ENCODE measurements around the gene FFAR4. TPM values are rescaled to one million over a fixed set of nuclear protein-coding genes. Genes with fewer than 3 reads are reported as not detected.

The FFAR4 gene
- total RNA-seq, 1 donor from 2014 or later = 0.31 TPM

DNA sequence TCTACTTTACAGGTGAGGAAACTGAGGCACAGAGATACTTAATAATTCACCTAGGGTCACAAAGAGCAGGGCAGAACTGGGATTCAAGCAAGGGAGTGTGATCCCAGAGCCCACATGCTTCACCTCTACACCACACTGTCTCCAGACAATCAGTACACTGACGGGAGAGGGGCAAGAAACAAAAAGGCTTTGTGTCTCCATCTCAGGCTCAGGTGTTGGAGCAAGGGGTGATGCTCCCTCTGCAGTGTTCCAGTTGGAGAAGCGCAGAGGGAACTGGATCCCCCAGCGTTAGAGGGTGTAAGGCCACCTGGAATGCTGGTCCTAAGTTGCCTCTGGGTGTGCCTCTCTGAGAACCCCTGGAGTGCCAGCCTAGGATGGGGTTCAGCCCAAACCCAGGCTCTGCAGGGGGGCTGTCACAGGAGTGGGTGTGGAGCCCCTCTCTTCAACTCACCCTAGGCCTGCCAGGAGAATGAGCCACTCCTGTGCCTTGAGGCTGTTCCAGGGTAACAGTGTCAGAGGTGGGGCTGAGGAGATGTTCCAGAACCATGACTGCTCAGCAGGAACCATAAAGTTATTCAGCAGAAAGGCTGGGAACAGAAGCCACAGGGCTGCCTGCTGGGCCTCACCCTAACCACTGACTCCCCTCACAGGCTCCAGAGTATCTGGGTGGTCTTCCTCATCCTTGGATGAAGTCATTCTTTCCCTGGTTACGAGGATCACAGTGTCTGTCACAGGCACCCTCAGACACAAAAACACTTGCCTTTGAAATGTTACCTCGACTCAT lies 29.1 kb downstream of the FFAR4 start:
- no peak for DNase-seq (ENCODE audit: low spot score)
- intact Hi-C loops (cut with DNase I) = no loop called here
- ATAC-seq = peak; percentile 46

GRCh38 chr10:93596539-93596938 lies 30.1 kb downstream of the FFAR4 start:
- intact Hi-C loops (cut with DNase I) = no loop called here
- ATAC-seq (no peak), DNase-seq (ENCODE audit: low spot score) (no peak)

DNA sequence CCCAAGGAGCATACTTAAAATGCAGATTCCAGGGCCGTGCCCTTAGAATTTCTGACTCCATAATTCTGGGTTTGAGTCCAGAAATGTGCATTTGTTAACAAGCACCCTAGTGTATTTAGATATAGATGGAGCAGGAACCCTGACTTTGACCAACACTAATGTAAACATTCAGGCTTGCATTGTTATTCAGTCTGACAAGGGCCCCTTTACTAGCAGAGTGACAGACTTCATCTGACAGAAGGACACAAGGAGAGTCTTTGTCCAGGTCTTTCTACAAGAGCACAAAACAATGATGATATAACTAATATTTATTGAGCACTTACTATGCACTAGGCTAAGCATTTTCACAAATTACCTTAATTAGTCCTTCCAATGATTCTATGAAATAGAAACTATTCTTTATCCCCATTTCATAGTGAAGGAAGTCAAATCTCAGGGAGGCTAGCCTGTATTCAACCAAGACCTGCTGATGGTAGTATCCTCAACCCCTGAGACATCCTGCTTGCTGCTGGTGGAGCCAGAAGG lies 30.7 kb downstream of the FFAR4 start:
- ATAC-seq = no peak
- intact Hi-C loops (cut with DNase I) = no loop called here
- no peak for DNase-seq (ENCODE audit: low spot score)

DNA sequence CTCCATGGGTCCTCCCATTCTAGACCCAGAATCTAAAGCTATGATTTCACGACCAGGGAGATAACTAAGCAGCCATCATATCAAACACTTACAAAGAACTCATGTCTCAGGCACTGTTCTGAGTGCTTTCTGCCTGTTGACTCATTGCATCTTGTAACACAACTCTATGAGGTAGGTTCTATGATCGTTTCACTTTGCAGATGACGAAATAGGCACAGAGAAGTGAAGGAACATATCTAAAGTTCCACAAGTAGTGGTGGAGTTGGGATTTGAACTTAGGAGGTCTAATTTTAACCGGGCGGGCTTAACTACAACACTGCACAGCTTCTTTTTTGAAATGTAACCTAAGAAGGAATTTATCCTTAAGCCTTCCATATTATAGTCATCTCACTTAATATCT lies 31.7 kb downstream of the FFAR4 start:
- intact Hi-C loops (cut with DNase I) = no loop called here
- ATAC-seq (no peak), DNase-seq (ENCODE audit: low spot score) (no peak)

GRCh38 chr10:93599335-93599734 lies 32.9 kb downstream of the FFAR4 start:
- DNase-seq (ENCODE audit: low spot score) = no peak
- intact Hi-C loops (cut with DNase I) = no loop called here

GRCh38 chr10:93599778-93600177 lies 33.3 kb downstream of the FFAR4 start:
- peak; percentile 11 for ATAC-seq
- intact Hi-C loops (cut with DNase I) = no loop called here
- no peak for DNase-seq (ENCODE audit: low spot score)

More at GRCh38 chr10:93599335-93599734, 32.9 kb downstream of the FFAR4 start:
- no peak for ATAC-seq

- ATAC-seq = peak; percentile 64
- intact Hi-C loops (cut with DNase I) = no loop called here
- DNase-seq (ENCODE audit: low spot score) = no peak
These were observed 34.1 kb downstream of the FFAR4 start for GRCh38 chr10:93600446-93601145.

DNA sequence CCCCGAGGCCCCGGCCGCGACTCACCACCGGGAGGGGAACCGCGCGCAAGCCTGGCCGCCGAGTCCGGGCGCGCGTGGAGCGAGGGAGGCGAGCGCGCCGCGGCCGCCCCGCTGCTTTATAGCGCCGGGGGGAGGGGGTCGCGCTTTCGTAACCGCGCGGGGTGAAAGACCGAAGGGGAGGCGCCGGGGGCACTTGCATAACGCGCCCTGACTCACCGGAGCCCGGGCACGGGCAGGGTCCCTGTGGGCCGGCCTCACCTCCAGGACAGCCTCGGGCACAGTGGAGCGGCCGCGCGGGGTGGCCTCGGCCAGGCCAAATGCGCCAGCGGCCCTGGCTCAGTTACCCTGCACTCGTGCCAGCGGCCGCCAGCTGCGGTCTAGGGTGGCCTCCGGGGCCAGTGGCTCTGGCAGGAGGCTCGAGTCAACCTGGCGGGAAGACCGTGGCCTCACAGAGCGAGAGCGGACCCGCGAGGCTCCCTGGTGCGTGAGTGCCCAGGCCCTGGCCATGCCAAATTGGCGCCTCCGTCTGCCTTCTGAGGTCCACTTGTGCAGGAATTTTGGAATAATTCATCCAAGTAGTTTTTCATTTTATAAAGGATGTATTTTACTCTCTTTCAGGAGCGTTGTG lies 34.8 kb downstream of the FFAR4 start, which contains the start of gene RBP4:
RBP4 (minus strand) TSS at position 90 of the 628 bp plus-strand sequence. CDS start 207 bp downstream, outside the sequence.
- ATAC-seq = peak; percentile 69
- no peak for DNase-seq (ENCODE audit: low spot score)
- intact Hi-C loops (cut with DNase I) = no loop called here

- DNase-seq (ENCODE audit: low spot score) = no peak
- intact Hi-C loops (cut with DNase I) = no loop called here
These were observed 35.3 kb downstream of the FFAR4 start for GRCh38 chr10:93601774-93602162.

DNA sequence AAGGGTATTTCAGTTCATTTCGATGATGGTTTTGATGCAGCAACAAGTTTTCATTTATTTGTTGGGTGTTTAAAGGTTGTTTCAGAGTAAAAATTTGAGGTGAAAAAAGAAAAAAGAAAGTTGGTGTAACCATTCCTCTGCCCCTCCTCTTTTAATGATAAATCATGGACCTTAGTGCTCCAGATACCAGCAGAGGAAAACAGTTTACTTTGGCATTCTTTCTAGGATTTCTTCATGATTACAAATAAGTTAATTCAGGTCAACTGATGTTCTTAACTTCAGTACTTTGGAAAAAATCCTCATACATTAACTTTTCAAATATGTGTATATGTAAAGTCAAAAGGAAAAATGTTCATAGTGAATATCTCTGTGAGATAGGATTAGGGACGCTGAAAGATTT lies 36.6 kb downstream of the FFAR4 start:
- no peak for DNase-seq (ENCODE audit: low spot score)
- ATAC-seq = no peak
- intact Hi-C loops (cut with DNase I) = no loop called here

More at GRCh38 chr10:93601774-93602162, 35.3 kb downstream of the FFAR4 start:
- ATAC-seq = no peak

DNA sequence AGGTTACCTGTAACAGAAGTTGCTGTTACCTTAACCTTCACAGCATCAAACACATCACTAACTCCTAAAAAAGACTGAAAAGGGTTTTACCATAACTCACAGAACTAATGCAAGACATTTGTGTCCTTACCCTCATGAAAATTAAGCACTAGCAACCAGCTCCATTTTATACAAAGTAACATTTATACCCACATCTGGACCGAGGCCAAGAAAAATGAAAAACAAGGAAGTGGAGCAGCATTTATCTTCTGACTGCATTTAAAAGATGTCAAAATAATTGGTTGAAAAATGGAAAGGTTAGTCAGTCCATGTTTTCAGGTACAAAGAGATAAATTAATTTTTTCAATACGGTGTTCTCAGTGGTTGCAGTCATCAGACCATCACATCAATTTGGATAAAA lies 37.7 kb downstream of the FFAR4 start:
- no peak for ATAC-seq
- no peak for DNase-seq (ENCODE audit: low spot score)

DNA sequence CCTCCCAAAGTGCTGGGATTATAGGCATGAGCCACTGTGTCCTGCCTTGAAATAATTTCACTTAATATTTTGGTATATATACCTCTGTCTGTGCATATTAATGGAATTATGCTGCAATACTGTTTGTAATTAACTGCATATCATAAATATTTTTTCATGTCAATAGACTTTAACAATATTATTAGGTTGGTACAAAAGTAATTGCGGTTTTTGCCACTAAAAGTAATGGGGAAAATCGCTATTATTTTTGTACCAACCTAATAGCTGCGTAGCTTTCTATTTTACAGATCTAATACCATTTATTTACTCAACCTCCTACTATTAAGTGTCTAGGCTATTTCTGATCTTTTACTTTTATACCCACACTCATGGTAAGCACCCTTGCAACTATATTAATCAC lies 42.0 kb downstream of the FFAR4 start:
- intact Hi-C loops (cut with DNase I) = no loop called here
- no peak for DNase-seq (ENCODE audit: low spot score)
- ATAC-seq = no peak

More for the DNA sequence above, 37.7 kb downstream of the FFAR4 start:
- intact Hi-C loops (cut with DNase I) = no loop called here

DNA sequence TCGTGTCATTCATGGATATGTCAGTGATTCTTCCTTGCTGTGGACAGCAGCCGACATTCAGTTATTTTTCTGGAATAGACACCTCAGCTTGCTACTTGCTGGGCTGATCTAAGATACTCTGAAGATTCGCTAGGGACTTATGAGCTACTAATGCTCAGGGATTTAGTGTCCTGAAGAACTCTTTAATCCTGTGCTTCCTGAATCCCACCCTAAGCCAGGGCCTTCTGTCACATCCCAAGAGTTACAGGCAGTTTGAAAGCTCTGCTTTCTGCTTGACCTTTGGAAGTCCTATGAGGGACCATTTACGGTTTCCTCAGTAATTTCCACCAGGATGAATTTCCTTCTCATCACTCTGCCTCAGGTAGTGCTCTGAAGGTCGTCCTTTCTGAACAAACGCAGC lies 45.8 kb downstream of the FFAR4 start, which contains the start of gene PDE6C:
PDE6C (plus strand) TSS at position 227 of the 400 bp plus-strand sequence. CDS start 189 bp downstream, outside the sequence.
- ATAC-seq (no peak), DNase-seq (ENCODE audit: low spot score) (no peak)

GRCh38 chr10:93613126-93613525 lies 46.7 kb downstream of the FFAR4 start:
- intact Hi-C loops (cut with DNase I) = no loop called here
- ATAC-seq = no peak
- DNase-seq (ENCODE audit: low spot score) = no peak

More for the DNA sequence above, 45.8 kb downstream of the FFAR4 start, which contains the start of gene PDE6C:
- intact Hi-C loops (cut with DNase I) = no loop called here

DNA sequence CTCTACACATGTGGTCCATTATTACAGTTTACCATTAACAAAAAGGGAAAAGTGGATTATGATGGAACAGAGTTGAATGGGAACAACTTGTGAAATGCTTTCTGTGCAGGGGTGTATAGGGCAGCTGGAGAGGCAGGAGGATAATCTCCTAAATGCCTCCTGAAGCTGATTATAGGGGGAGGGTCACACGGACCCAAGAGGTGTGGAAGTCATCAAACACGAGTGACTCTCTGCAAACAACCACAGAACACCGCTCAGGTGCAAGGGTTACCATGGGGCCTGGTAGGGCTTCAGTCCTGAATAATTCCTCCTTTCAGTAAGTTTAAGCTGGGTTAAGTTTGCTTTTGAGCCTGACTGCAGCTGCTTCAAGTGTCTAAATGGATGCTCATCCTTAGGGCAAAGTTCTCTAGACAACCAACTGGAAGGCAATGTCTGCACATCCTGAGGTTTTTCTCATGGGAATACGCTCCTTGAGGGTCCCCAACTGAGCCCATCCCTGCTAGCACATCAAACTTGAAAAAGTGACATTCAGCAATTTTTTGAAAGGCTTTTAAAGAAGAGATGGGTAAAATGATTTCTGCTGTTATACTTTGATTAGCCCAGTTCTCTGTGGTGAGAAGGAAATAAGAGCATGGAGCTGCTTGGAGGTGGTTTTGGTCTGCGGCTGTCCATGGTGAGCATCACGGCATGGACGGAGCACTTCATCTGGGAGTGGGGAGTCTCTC lies 47.8 kb downstream of the FFAR4 start:
- intact Hi-C loops (cut with DNase I) = no loop called here
- no peak for DNase-seq (ENCODE audit: low spot score)
- ATAC-seq = no peak

DNA sequence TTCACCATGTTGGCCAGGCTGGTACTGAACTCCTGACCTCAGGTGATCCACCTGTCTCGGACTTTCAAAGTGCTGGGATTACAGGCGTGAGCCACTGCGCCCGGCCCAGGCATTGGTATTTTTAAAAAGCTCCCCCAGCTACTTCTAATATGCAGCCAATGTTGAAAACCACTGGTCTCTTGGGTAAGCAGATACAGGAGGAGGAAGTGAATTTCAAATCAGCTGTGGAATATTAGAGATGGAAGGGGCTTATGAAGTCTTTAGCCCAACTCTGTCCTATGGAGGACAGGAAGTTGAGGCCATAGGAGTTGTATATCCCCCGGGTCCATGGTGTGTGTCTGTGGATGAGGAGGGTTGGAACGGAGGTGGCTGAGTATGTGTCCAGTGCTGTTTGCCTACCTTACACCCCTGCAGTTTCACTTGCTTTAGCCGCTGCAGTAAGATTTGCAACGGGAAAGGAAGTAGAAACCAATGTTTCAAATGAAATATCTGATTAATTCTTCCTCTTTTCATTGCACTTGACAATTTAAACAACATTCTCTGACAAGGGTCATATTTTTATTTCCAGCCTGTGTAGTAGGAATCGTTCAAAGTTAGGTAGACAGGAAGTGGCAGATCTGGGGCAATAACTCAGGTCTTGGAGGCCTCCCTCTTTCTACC lies 49.2 kb downstream of the FFAR4 start:
- no peak for ATAC-seq
- intact Hi-C loops (cut with DNase I) = no loop called here

DNA sequence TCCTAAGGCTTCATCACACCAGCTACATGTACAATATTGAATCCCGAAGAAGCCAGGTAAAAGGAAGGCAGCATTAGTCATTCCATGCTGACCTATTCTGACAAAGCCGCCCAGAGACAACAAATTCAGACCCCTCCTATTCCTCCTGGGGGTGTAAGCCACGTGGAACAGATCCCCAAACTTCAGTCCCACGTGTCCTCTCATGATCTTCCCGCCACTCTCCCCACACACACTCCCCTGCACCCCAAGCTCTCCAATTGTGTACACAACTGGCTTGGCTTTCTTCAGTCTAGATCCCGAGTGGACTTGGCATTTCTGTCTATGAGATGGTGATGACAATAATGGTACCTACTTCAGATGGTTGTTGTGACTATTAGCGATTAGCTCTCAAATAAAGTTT lies 54.5 kb downstream of the FFAR4 start:
- intact Hi-C loops (cut with DNase I) = no loop called here
- no peak for ATAC-seq
- DNase-seq (ENCODE audit: low spot score) = no peak

More for the DNA sequence above, 49.2 kb downstream of the FFAR4 start:
- no peak for DNase-seq (ENCODE audit: low spot score)

- intact Hi-C loops (cut with DNase I) = no loop called here
- ATAC-seq (no peak), DNase-seq (ENCODE audit: low spot score) (no peak)
These were observed 56.5 kb downstream of the FFAR4 start for GRCh38 chr10:93622942-93623341.
